Activated CD8-positive, alpha-beta memory T cell treated with anti-CD3 and anti-CD28 coated beads for 1 hour (primary cell): ENCODE data around the gene CTRB1.

ENCODE experiments used
- DNase-seq, 2 donors: peaks; one replicate each; pipeline ENCODE4 v3.0.0-alpha.2; 2020; ENCODE audit warnings: low read depth in 1 of 2; ENCODE audit errors: extremely low read depth in 1 of 2

The CTRB1 gene

DNA sequence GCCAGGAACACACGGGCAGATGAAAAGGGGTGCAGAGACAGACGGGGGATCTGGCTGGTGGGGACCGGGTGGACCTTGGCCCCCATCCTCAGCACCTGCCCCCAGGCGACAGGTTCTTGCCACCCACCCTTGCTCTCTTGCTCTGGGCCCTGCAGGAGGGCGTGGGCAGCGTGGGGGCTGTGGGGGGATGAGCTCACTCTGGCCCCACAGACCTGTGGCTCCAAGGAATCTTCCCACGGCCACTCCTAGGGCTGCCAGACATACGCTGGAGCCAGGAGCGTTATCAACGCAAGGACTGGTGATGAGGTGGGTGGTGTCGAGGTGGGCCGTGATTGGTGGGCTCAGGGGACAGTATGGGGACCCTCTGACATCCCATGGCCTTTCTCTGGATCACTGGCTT lies 6.3 kb downstream of the CTRB1 start:
- DNase-seq = no peak

DNA sequence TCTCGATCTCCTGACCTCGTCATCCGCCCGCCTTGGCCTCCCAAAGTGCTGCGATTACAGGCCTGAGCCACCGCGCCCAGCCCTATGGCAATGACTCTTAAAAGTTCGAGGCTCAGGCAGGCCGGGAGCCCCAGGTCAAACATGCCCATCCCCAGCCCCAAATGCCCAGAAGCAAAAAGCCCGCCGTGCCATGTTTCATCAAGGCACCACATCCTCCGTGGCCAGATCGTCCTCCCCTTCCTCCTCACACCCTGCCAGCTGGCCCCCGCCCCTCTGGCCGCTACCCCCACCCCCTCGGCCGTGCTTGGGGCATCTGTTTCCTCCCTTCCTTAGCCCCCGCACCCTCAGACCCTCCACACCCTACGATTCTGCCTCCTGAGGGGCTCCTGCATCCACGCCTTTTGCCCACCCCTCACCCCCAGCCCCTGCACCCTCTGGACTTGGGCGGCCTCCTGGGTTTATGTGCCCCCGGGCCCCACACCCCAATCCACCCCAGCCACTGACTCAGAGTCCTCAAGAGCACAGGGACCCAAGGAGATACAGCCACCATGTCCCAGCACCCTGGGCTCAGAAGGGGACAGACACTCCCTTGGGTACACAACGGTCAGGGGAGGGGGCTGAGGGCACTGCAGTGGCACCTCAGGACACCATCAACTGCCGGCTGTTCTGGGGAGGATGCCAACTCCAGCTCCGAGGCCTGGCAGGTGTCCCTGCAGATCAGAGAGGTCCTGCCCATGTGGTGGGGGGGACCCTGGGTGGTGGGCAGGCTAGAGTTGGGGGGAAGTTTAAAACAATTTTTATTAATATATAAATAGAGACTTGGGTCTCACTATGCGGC lies 7.1 kb downstream of the CTRB1 start:
- no peak for DNase-seq

DNA sequence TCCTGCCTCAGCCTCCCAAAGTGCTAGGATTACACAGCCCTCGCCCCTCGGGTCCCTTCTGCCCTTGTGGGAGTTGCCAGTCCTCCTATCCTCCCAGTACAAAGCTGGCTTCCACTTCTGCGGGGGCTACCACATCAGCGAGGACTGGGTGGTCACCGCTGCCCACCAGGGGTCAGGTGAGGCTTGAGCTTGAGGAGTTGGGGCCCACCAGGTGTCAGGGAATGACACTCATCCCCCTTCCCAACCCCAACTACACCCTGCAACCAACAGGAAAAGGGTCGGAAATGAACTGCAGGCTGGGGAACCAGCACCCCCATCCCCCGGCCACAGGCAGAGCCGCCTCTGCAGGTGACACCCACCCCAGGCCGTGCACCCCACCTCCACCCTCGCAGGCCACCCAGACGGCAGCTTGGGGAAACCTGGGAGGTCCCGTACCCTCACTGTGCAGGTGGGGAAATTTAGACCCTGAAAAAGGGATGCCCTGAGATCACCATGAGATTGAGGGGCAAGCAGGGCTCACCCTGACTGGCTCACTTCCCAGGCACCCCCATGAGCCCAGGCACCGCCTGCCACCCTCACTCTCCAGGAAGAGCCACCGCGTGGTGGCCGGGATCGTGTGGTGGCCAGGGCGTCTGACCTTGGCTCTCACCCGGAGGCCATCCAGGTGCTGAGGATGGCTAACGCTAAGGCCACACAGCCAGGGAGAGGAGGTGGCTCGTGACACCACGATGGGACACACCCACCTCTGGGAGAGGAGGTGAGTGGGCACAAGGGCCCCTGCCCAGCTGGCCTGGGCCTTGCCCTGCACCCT lies 8.0 kb downstream of the CTRB1 start:
- DNase-seq = no peak

DNA sequence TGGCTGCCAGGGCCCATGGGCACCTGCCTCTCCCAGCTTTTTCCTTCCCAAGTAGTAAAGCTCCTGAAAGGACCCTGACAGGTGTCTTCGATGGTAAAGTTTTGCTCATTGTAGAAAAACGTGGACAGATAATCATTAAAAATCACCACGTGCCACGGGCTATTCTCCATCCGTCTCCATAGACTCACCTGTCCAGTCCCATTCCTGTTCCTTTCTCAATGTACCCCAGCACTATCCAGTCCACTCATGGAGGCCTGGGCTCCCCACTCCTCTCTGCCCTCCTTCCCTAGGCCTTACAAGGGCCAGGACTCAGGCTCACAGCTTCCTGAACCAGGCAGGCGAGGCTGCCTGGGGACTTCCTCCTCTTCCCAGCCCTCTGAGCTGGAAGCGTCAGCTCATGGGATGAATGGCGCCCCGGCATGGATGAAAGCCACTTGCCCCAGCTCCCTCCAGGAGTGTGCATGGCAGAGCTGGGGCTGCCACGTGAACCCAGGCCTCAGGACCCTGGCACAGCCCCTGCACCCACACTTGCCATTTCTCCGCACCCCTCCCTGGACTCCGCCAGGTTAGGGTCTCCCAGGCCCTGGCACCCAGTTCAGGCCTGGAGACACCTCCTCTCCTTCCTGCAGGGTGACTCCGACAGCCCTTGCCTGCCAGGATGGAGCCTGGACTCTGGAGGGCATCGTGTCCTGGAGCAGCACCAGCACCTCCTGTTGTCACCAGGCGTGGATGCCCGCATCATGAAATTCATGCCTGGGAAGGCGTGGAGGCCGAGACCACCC lies 8.8 kb downstream of the CTRB1 start:
- DNase-seq = no peak

DNA sequence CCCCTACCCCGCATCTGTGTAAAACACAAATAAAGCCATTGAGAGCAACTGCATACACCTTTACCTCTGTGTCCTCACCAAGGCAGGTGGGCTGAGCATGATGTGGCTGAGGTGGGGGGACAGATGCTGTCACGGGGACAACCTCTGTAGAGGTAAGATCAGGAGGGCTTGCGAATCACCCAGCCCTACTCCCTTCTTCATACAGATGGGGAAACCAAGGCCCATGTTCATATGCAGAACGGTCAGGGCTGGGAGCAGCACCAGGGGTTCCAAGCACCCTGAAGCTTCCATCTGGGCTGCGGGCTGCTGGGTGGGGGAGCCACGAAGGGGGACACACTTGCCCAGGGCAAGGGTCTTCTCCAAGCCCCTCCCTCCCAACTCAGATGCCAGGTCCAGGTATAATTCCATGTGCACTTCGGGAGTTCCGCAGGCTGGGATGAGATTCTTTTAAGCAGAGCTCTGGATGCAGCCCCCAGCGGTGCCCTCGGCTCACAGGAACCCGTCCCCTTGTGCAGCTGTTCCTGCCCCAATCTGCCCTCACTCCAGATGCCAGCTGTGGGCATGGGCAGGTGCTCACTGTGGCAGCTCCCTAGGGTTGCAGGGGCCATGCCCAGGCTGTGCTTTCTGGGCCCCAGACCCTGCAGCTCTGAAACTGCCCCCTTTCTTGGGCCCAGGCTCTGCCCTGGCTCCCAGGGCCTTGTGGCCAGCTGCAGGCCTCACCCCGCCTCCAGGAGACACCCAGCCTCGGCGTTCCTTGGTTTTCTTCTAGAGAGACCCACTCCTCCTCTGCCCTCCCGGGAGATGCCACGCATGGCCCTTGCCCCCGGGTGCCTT lies 9.6 kb downstream of the CTRB1 start:
- DNase-seq = no peak

DNA sequence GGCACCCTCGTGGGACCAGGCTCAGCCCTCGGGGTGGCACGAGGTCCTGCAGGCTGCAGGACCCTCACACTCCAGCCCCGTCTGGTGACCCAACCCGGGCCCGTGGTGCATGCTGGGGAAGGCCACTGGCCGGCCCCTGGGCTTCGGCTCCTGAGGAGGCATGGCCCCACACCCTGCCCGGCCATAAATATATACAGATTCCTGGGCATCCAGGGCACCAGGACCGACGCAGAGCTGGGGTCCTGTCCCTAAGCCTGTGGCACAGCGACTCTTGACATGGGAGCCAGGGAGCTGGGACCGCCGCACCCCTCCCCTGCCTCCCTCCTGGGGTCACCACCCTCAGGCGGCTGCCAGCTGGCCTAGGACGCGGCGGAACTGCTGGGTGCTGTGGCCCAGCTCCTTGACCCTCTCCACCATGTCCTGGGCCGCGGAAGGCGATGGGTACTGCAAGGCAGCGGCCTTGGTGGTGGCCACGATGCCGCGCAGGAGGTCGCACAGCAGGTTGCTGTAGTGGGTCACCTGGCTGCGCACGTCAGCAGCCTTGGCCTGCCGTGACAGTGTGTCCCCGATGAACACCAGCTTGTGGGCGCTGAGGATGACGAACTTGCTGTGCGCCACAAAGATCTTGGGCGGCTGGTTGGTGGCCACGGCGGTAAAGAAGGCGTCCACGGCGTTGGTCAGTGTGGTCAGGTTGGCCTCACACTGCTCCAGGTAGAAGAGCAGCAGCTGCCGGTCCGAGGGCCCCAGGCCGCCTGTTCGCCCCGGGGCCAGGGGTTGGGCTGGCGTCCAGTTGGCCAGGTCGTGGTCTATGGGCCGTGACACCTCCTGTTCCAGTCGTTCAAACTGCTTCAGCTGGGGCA lies 10.6 kb downstream of the CTRB1 start:
- DNase-seq = no peak

DNA sequence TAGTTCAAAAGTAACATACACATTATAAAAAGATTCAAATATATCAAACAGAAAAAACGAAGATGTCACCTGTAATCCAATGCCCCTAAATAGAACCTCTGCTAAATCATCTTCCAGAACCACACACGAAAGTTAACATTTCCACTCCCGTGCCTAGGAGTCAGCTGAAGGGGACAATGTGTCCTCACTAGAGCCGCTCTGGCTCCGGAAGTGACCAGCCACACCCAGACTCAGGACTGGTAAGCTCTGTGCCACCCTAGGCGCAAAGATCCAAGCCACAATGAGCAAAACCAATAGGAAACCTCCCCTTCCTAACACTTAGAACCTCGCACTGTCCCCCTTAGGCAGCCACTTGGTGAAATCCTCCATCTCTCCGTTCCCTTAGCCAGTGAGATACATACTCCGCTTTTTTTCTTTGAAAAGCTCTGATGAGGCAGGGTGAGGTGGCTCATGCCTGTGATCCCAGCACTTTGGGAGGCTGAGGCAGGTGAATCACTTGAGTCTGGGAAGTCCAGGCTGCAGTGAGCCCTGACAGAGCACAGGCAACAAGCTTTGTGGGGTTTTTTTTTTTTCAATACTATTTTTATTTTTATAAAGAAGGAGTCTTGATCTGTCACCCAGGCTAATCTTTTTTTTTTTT lies 11.8 kb downstream of the CTRB1 start:
- no peak for DNase-seq

DNA sequence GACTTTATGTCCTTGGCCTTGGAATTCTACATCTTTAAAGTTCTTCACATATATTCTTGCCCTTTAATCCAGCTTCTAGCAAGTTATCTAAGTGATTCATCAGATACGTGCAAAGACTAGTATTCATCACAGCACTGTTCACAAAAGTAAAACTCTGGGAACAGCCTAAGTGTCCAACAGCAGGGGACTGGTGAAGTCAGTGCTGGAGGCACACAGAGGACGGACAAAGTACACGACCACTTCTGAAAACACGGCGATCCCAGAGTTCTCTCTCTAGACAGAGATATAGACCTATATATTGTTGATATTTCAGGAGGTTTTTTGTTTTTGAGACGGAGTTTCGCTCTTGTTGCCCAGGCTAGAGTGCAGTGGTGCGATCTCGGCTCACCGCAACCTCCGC lies 12.8 kb downstream of the CTRB1 start:
- no peak for DNase-seq

DNA sequence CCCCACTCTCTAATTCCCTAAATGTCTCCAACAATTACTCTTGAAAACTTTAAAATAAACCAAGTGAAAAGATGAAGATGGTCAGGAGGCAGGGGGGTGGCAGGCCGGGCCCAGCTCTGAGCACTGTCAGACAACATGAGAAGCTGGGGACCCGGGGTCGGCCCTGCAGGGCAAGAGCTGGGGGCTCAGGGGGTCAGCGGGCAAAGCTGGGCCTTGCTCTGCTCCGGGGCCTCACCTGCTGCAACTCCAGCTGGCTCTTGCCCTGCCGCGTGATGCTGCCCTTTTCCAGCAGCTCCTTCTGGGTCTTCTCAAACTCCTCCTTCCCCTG lies 14.8 kb downstream of the CTRB1 start:
- no peak for DNase-seq

DNA sequence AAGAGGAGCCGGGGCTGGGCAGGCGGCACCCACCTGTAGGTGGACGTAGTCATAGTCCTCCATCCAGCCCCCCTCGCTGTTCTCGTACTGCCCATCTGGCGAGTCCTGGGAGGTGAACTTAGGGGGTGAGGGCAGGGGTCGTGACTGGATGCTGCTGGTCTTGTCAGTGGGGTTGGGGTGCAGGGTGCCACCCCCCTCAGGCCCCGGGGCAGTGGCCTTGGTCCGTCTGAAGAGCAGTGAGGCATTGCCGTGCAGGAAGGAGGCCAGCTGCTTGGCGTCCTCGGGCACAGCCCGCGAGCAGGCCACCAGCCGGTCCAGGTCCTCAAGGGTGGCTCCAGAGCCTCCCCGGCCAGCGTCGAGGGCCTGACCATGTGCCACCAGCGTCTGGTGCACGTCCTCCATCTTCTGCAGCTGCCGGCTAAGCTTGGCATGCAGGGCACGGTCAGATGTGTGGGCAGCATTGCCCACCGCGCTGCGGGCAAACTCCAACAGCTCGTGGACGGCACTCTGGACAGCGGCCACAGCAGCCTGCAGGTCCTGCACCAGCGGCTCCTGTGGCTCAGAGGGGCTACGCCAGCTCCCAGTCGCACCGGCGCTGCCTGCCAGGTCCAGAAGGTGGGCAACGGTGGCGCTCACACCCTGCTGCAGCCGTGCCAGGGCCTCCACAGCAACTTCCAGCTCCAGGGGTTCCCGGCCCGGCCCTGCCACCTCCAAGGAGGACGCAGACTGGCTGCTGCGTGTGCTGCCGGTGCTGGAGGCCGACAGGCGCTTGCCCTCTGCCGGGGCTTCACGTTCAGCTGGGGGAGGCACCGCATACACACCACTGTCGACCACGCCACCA lies 16.3 kb downstream of the CTRB1 start:
- DNase-seq = no peak

DNA sequence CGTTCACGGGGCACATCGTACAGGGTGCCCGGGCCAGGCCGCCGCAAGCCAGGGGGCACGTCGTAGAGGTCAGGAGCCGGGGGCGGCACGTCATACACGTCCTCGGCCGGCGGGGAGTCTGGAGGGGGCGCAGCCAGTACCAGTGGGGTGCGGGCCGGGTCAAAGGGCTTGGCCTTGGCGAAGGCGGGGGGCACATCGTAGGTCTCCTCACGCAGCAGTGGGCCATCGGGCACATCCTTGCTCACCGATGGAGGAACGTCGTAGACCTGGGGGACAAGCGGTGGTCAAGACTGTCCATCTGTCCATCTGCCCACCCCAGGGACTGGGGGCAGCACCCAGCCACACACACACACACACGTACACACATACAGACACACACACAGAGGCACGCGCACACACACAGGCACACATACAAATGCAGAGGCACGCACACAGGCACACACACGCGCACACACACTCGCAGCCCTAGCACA lies 17.0 kb downstream of the CTRB1 start:
- no peak for DNase-seq

DNA sequence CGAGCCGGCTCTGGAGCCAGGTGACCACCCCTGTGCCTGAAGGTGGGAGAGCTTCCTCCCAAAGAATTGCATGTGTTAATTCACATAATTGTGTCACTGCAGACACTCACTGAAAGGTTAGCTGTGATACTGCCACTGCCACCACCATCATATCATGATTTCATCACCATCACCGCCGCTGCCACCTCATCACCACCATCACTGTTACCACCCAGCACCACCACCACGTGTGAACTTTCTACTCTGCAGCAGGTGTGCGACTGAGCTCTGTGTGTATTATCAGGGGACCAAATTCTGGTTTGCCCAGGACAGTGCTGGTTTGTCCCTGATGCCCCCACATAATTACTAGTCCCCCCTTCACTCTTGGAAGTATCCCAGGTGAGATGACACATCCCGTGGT lies 17.4 kb downstream of the CTRB1 start:
- DNase-seq = no peak

DNA sequence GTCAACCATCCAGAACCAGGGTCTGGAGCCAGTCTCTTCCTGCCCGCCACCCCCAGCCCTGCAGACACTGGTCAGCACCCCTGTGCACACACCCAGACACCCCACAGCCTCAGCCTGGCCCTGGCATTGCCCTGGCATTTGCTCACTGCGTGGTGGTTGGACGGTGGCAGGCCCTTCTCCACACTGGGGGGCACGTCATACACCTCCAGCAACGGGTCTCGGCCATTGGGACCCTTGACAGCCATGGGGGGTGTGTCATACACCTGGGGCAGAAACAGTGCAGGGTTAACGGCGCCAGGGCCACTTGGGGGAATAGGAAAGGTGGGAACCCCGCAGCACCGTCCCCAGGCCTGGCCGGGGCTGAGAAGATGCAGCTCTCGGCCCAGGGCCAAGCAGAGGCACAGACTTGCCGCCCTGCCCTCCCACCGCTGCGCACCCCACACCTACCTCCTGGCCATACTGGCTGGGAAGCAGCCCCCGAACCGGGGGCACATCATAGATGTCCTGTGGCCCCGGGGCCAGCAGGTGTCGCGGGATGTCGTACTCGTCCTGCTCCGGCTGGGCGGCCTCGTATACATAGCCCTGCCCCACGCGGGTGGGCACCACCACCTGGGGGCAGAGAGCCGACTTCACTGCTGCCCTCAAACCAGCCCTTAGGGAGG lies 18.1 kb downstream of the CTRB1 start:
- DNase-seq = no peak

DNA sequence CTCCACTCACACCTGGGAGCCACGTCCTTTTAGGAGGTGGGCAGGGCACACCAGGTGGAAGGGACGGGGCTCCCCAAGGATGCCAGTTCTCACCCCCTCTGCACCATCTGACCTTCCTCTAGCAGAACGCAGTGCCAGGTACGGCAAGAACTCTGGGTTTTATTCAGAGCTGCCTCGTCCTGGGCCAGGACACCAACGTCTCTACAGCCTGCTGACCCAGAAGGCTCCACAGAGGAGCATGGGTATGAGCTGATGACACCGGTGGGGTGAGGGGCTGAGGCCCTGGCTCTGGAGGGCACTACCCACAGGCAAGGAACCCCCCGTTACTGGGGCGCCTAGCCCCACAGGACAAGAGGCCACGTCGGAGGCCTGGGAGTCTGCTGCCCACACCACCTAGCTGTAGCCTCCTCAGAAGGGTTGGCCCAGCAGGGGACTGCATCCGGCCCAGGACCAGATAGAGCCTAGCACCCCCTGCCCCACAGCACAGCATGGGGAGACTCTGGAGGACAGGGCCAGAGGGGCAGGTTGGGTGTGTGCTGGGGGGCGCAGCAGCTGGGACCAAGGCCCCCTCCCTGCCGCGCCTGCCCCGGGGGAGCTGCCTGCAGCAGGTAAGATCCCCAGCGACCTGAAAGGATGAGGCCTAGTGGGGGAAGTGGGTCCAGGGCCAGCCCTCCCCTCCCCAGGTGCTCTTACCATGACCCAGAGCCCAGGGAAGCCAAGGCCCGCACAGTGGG lies 18.8 kb downstream of the CTRB1 start:
- DNase-seq = no peak

DNA sequence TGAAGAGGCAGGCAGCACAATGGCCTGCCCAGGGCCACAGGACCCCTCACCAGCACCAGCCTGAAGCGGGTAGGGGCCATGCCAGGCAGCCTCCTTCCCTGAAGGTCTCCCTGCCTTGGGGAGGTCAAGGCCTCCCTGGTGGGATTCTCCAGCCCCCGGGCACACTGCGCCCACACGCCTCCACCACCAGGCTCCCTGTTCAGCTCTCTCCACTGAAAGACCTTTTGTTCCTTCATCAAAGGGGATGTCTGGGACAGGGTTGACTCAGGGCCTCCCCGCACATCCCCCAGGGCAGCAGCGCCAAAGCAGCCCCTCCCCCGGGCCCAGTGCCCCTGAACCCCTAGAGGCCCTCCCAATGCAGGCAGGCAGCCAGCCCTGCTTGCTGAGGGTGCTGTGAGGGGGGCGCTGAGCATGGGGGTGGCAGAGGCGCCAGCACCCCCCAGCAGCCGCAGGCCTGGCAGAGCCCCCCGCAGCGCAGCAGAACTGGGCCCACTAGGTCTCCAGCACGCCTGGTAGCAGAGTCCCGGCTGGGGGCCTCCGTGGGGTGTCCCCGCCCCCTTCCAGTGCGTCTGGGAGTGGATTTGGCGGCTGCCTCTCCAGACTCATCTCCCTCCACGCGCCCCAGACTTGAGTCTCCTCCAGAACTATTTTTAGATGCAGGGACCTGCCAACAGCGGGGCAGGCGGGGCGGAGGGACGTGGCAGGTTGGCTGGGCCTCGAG lies 19.5 kb downstream of the CTRB1 start:
- no peak for DNase-seq

DNA sequence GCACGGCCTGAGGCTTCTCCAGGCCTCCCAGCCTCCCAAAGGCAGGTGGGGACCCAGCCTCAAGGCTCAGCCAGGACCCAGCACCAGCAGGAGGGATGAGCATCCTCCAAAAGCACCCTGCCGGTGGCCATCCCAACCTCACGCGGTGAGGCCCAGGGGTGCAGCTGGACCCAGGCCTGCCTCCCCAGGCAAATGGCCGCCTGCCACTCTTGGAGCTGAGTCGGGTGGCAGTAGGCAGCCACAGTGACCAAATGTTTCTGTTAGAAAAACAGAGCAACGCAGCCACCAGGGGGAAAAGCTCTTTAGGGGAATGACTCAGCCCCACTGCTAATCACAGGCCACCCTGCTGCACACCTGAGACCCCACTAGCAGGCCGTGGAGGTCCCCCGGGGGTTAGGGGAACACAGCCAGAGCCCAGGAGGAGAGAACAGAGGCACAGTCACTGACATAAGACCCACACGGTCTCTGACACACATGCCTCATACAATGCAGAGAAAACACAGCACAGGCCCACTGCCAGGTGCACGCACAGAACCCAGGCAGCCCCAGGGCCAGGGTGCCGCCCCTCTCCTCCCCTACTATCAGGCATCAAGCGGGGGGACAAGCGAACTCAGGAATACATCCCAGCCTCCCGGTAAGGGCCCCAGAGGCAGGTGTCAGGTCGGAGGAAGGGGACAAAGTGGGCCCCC lies 20.2 kb downstream of the CTRB1 start:
- DNase-seq = no peak
